K562 (cell line): ENCODE data around the gene SH3BP5L. TPM values are rescaled to one million over a fixed set of nuclear protein-coding genes. Genes with fewer than 3 reads are reported as not detected.
A peak's percentile ranks its signal among the peaks of the same experiment; 100 is the strongest.

ENCODE experiments used
- ARID1B ChIP-seq: fragments of 450-650 bp; IDR thresholded peaks from 2 replicates; pipeline ENCODE4 v1.6.1; 2016; ENCODE audit warnings: antibody characterized with exemption, mild to moderate bottlenecking, inconsistent platforms
- CHCHD3 ChIP-seq: fragments of 250-450 bp; sonication (Bioruptor Pico); IDR thresholded peaks from 2 replicates; pipeline ENCODE4 v2.1.2; 2022; ENCODE audit warnings: mild to moderate bottlenecking
- CXXC5 ChIP-seq: fragments of 250-450 bp; sonication (Bioruptor Pico); IDR thresholded peaks from 2 replicates; pipeline ENCODE4 v1.8.0; 2022; ENCODE audit warnings: inconsistent platforms, mild to moderate bottlenecking, moderate library complexity
- ETV5 ChIP-seq: sonication (generic); formaldehyde crosslinking; IDR thresholded peaks from 2 replicates; pipeline ENCODE4 v1.4.0; 2020; ENCODE audit warnings: low read depth, mild to moderate bottlenecking, missing genetic modification reagents
- HMBOX1 ChIP-seq: sonication (generic); IDR thresholded peaks from 2 replicates; pipeline ENCODE4 v1.6.1; 2016
- MCM7 ChIP-seq, 2 experiments: fragments of 450-650 bp; IDR thresholded peaks; 2 replicates each; pipeline ENCODE4 v1.6.1; 2016 to 2018
- MTA3 ChIP-seq: fragments of 450-650 bp; formaldehyde crosslinking; IDR thresholded peaks from 2 replicates; pipeline ENCODE4 v1.6.1; 2017; ENCODE audit warnings: mild to moderate bottlenecking, borderline replicate concordance
- MYNN ChIP-seq, 2 experiments: sonication (generic); formaldehyde crosslinking in 1 of 2; IDR thresholded peaks; 2 replicates each; pipeline versions ENCODE4 v1.5.0 to v1.6.1; 2016 to 2020; ENCODE audit warnings: antibody characterized with exemption in 1 of 2, missing genetic modification reagents in 1 of 2
- NFE2L1 ChIP-seq: fragments of 450-650 bp; IDR thresholded peaks from 2 replicates; pipeline ENCODE4 v1.6.1; 2016; ENCODE audit warnings: missing genetic modification characterization, low read depth, mild to moderate bottlenecking, missing compliant biosample characterization, moderate library complexity, borderline replicate concordance
- POLR3A ChIP-seq: IDR thresholded peaks from 2 replicates; pipeline ENCODE4 v1.6.1; 2011; ENCODE audit warnings: borderline replicate concordance, mild to moderate bottlenecking, moderate library complexity; ENCODE audit not compliant: insufficient read length, insufficient read depth; ENCODE audit errors: extremely low read depth
- PPARD ChIP-seq: fragments of 250-450 bp; sonication (Bioruptor Pico); IDR thresholded peaks from 2 replicates; pipeline ENCODE4 v1.8.0; 2022; ENCODE audit warnings: inconsistent platforms, mild to moderate bottlenecking, moderate library complexity
- PTRF ChIP-seq: fragments of 450-650 bp; IDR thresholded peaks from 2 replicates; pipeline ENCODE4 v1.6.1; 2016; ENCODE audit warnings: mild to moderate bottlenecking, missing genetic modification characterization, missing compliant biosample characterization
- SMAD2 ChIP-seq: fragments of 150-350 bp; IDR thresholded peaks from 2 replicates; pipeline ENCODE4 v1.6.1; 2014; ENCODE audit warnings: low read depth, mild to moderate bottlenecking, low read length
- SRSF1 ChIP-seq: fragments of 200-400 bp; formaldehyde crosslinking; IDR thresholded peaks from 2 replicates; pipeline ENCODE4 v1.6.1; 2017; ENCODE audit warnings: mild to moderate bottlenecking, low read depth, low read length, moderate library complexity
- SUPT5H ChIP-seq: fragments of 450-650 bp; IDR thresholded peaks from 2 replicates; pipeline ENCODE4 v1.6.1; 2016
- ZFP30 ChIP-seq: fragments of 250-450 bp; sonication (Bioruptor Pico); IDR thresholded peaks from 2 replicates; pipeline ENCODE4 v1.8.0; 2022; ENCODE audit warnings: moderate library complexity, mild to moderate bottlenecking, inconsistent platforms, borderline replicate concordance
- ZKSCAN3 ChIP-seq: fragments of 250-450 bp; sonication (Bioruptor Pico); IDR thresholded peaks from 2 replicates; pipeline ENCODE4 v1.4.0; 2020
- ZNF311 ChIP-seq: fragments of 250-450 bp; sonication (Bioruptor Pico); IDR thresholded peaks from 2 replicates; pipeline ENCODE4 v1.4.0; 2020; ENCODE audit warnings: mild to moderate bottlenecking, moderate library complexity
- ZNF449 ChIP-seq: fragments of 250-450 bp; sonication (Bioruptor Pico); IDR thresholded peaks from 2 replicates; pipeline ENCODE4 v1.8.0; 2022; ENCODE audit warnings: moderate library complexity, mild to moderate bottlenecking, inconsistent platforms
- ZNF512 ChIP-seq: IDR thresholded peaks from 2 replicates; pipeline ENCODE4 v1.6.1; 2016; ENCODE audit warnings: missing genetic modification characterization, missing compliant biosample characterization
- ZNF740 ChIP-seq, 3 experiments: fragments of 200-800 bp in 1 of 3; sonication (Bioruptor generic) in 1 of 3; sonication (generic) in 1 of 3; formaldehyde crosslinking in 1 of 3; IDR thresholded peaks; 2 replicates each; pipeline versions ENCODE4 v1.6.1 to v1.8.0; 2016 to 2022; ENCODE audit warnings: mild to moderate bottlenecking in 2 of 3, missing compliant biosample characterization in 2 of 3, missing genetic modification characterization in 2 of 3, missing genetic modification reagents in 1 of 3
- polyA plus RNA-seq, 8 experiments: library from polyadenylated mRNA; depleted of rRNA in 4 of 8; stranded (reverse) in 5 of 8; unstranded in 3 of 8; fragments of >200 nt; fragmentation: Nextera tagmentation in 2 of 8; fragmentation: Illumina TruSeq in 1 of 8; extraction: Ambion mirVana in 2 of 8; extraction: Trizol in 1 of 8; gene quantifications; 2 replicates each; pipeline versions ENCODE4 v1.2.1 to v1.2.3, GENCODE V29; 2011 to 2014; ENCODE audit warnings: inconsistent platforms in 1 of 8, missing spikeins in 1 of 8
- total RNA-seq, 7 experiments: library from RNA; depleted of rRNA in 6 of 7; stranded (reverse); fragments of >200 nt in 6 of 7; fragmentation: Illumina TruSeq in 2 of 7; extraction: Trizol in 2 of 7; gene quantifications; 2 replicates each; pipeline versions ENCODE4 v1.2.1 to v1.2.3, GENCODE V29; 2011 to 2021; ENCODE audit warnings: low replicate concordance in 1 of 7

SH3BP5L gene
- total and polyA plus RNA-seq, 9 of the 15 experiments (the other 6 are each of a cell fraction or from before 2014, with no cell fraction given) = 1.9 to 26.5 (median 15.8) TPM

- TF ChIP-seq ZNF740 (CRISPR knock-in tag; IDR thresholded peaks at IDR 0.05) (no peak), ZNF740 (tag; IDR thresholded peaks at IDR 0.05) (no peak), MCM7 (IDR thresholded peaks at IDR 0.05) (no peak), ZNF512 (no peak), NFE2L1 (tag) (no peak), ZKSCAN3 (no peak), CXXC5 (CRISPR knock-in tag) (no peak; the same call in 1 of the 2 replicates), ETV5 (CRISPR knock-in tag) (no peak), ZFP30 (CRISPR knock-in tag) (no peak), PPARD (no peak), SRSF1 (no peak), ZNF449 (no peak), CHCHD3 (no peak), MTA3 (no peak; the same call in 1 of the 2 replicates), ZNF311 (CRISPR knock-in tag) (no peak), ARID1B (no peak), MYNN (IDR thresholded peaks at IDR 0.05) (no peak), MYNN (CRISPR knock-in tag; IDR thresholded peaks at IDR 0.05) (no peak), POLR3A (peak; percentile 82), SUPT5H (no peak), SMAD2 (no peak), HMBOX1 (peak; percentile 89), PTRF (tag) (no peak)
These were observed 48.3 kb upstream of the SH3BP5L start (continued) for GRCh38 chr1:248873993-248874533.
